Glutamatergic neuron (in vitro differentiated cells): ENCODE data around the gene KIF13A. TPM values are rescaled to one million over a fixed set of nuclear protein-coding genes. Genes with fewer than 3 reads are reported as not detected.

Source experiments
- DNase-seq: peaks from one replicate; pipeline ENCODE4 v3.0.0; 2022
- H3K27ac Mint-ChIP-seq: one replicate; pipeline ENCODE4 v1.8.0; 2020; ENCODE audit warnings: mild to moderate bottlenecking, mixed read lengths, inconsistent platforms; ENCODE audit not compliant: unreplicated experiment
- H3K27me3 Mint-ChIP-seq: one replicate; pipeline ENCODE4 v1.8.0; 2020; ENCODE audit warnings: mild to moderate bottlenecking, moderate library complexity, mixed read lengths, inconsistent platforms; ENCODE audit not compliant: unreplicated experiment
- H3K36me3 Mint-ChIP-seq: one replicate; pipeline ENCODE4 v1.8.0; 2020; ENCODE audit warnings: mild to moderate bottlenecking, mixed read lengths, inconsistent platforms; ENCODE audit not compliant: unreplicated experiment
- H3K4me1 Mint-ChIP-seq: one replicate; pipeline ENCODE4 v1.8.0; 2020; ENCODE audit warnings: mild to moderate bottlenecking, low read depth, mixed read lengths, inconsistent platforms; ENCODE audit not compliant: unreplicated experiment
- H3K4me3 Mint-ChIP-seq: one replicate; pipeline ENCODE4 v1.8.0; 2020; ENCODE audit warnings: mild to moderate bottlenecking, mixed read lengths, inconsistent platforms; ENCODE audit not compliant: unreplicated experiment
- H3K9me3 Mint-ChIP-seq: one replicate; pipeline ENCODE4 v1.8.0; 2020; ENCODE audit warnings: mild to moderate bottlenecking, moderate library complexity, mixed read lengths, inconsistent platforms; ENCODE audit not compliant: unreplicated experiment
- CTCF ChIP-seq: fragments of 200-600 bp; sonication (generic); IDR thresholded peaks from one replicate; pipeline ENCODE4 v1.5.0; 2021; ENCODE audit not compliant: partially characterized antibody, unreplicated experiment
- total RNA-seq: library from RNA; stranded (reverse); fragmentation: NEBNext Ultra II Directional; extraction: Animal tissue kit (Norgen Biotek cat#: 25700); gene quantifications from one replicate; pipeline ENCODE4 v1.2.1, GENCODE V29; 2021; ENCODE audit not compliant: unreplicated experiment

KIF13A gene
- total RNA-seq, 1 donor from 2014 or later: 26.7 TPM

GRCh38 chr6:17881085-17881858, 106.2 kb downstream of the KIF13A start:
- no peak for DNase-seq
- TF ChIP-seq CTCF: no peak
- H3K27ac Mint-ChIP-seq: no peak overlapping the region
- H3K4me3 Mint-ChIP-seq: no peak overlapping the region
- H3K4me1 Mint-ChIP-seq: peaks cover 23% of the 10 kb centered on the region
- no peaks in the 10 kb centered on the region for H3K36me3 Mint-ChIP-seq
- H3K9me3 Mint-ChIP-seq: peaks cover 7% of the 10 kb centered on the region
- no peaks in the 10 kb centered on the region for H3K27me3 Mint-ChIP-seq

- H3K9me3 Mint-ChIP-seq: peaks cover 2% of the 10 kb centered on the region
- no peak for TF ChIP-seq CTCF
- H3K27me3 Mint-ChIP-seq: no peaks in the 10 kb centered on the region
- no peak for DNase-seq
- H3K27ac Mint-ChIP-seq: no peak overlapping the region
- no peak overlapping the region for H3K4me3 Mint-ChIP-seq
- peaks cover 4% of the 10 kb centered on the region for H3K36me3 Mint-ChIP-seq
- peaks cover 3% of the 10 kb centered on the region for H3K4me1 Mint-ChIP-seq
These were observed 108.3 kb downstream of the KIF13A start for GRCh38 chr6:17879184-17879583.

- peaks cover 2% of the 10 kb centered on the region for H3K9me3 Mint-ChIP-seq
- TF ChIP-seq CTCF: no peak
- H3K27me3 Mint-ChIP-seq: no peaks in the 10 kb centered on the region
- no peak overlapping the region for H3K4me3 Mint-ChIP-seq
- H3K4me1 Mint-ChIP-seq: no peaks in the 10 kb centered on the region
- H3K36me3 Mint-ChIP-seq: peaks cover 4% of the 10 kb centered on the region
- H3K27ac Mint-ChIP-seq: no peak overlapping the region
- no peak for DNase-seq
These were observed 108.7 kb downstream of the KIF13A start for GRCh38 chr6:17878734-17879133.

- H3K4me3 Mint-ChIP-seq: no peak overlapping the region
- no peak for DNase-seq
- no peaks in the 10 kb centered on the region for H3K4me1 Mint-ChIP-seq
- no peak for TF ChIP-seq CTCF
- no peaks in the 10 kb centered on the region for H3K27me3 Mint-ChIP-seq
- peaks cover 2% of the 10 kb centered on the region for H3K9me3 Mint-ChIP-seq
- no peak overlapping the region for H3K27ac Mint-ChIP-seq
- H3K36me3 Mint-ChIP-seq: peaks cover 4% of the 10 kb centered on the region
These were observed 109.5 kb downstream of the KIF13A start for GRCh38 chr6:17877895-17878440.

GRCh38 chr6:17877196-17877894, 110.1 kb downstream of the KIF13A start:
- DNase-seq: no peak
- peaks cover 4% of the 10 kb centered on the region for H3K36me3 Mint-ChIP-seq
- H3K9me3 Mint-ChIP-seq: peaks cover 2% of the 10 kb centered on the region
- H3K27me3 Mint-ChIP-seq: no peaks in the 10 kb centered on the region
- no peak overlapping the region for H3K27ac Mint-ChIP-seq
- no peak for TF ChIP-seq CTCF
- H3K4me1 Mint-ChIP-seq: no peaks in the 10 kb centered on the region
- H3K4me3 Mint-ChIP-seq: no peak overlapping the region
